Immature natural killer cell (primary cell): ENCODE measurements around the gene TRIM28. TPM values are rescaled to one million over a fixed set of nuclear protein-coding genes. Genes with fewer than 3 reads are reported as not detected.
A peak's percentile ranks its signal among the peaks of the same experiment; 100 is the strongest.
"Not testable (repeated sequence)": the region's sequence is repeated elsewhere in the genome, so short reads cannot be mapped to it uniquely, and the experiment has no call there.

Source experiments
- DNase-seq, 3 donors: peaks; one replicate each; pipeline ENCODE4 v3.0.0; 2022; ENCODE audit warnings: mixed read lengths in 1 of 3
- H3K27ac Mint-ChIP-seq, 6 donors: one replicate each; pipeline ENCODE4 v1.8.0; 2020; ENCODE audit warnings: mixed read lengths in 6 of 6, mild to moderate bottlenecking in 5 of 6, inconsistent platforms in 4 of 6, moderate library complexity in 3 of 6
- H3K27me3 Mint-ChIP-seq, 3 donors: one replicate each; pipeline ENCODE4 v1.8.0; 2020 to 2021; ENCODE audit warnings: low read depth in 3 of 3, mild to moderate bottlenecking in 3 of 3, mixed read lengths in 3 of 3, moderate library complexity in 3 of 3, inconsistent platforms in 1 of 3
- H3K36me3 Mint-ChIP-seq, 3 donors: one replicate each; pipeline ENCODE4 v1.8.0; 2020; ENCODE audit warnings: mixed read lengths in 3 of 3, inconsistent platforms in 2 of 3, mild to moderate bottlenecking in 2 of 3
- H3K4me1 Mint-ChIP-seq, 2 donors: one replicate each; pipeline ENCODE4 v1.8.0; 2020; ENCODE audit warnings: inconsistent platforms in 2 of 2, mild to moderate bottlenecking in 2 of 2, mixed read lengths in 2 of 2, moderate library complexity in 1 of 2
- H3K4me3 Mint-ChIP-seq, 5 donors: one replicate each; pipeline ENCODE4 v1.8.0; 2020; ENCODE audit warnings: mild to moderate bottlenecking in 5 of 5, mixed read lengths in 5 of 5, inconsistent platforms in 3 of 5, moderate library complexity in 3 of 5
- H3K9me3 Mint-ChIP-seq, 6 donors: one replicate each; pipeline ENCODE4 v1.8.0; 2020; ENCODE audit warnings: mild to moderate bottlenecking in 6 of 6, mixed read lengths in 6 of 6, inconsistent platforms in 4 of 6, moderate library complexity in 3 of 6
- polyA plus RNA-seq, 3 donors: library from polyadenylated mRNA; unstranded; fragments of 300-500 nt; fragmentation: Illumina TruSeq; gene quantifications; one replicate each; pipeline ENCODE4 v1.2.3, GENCODE V29; 2021

Gene TRIM28
- 10 to 100 TPM; 34.3 to 36.3 (median 35.7) TPM for polyA plus RNA-seq

- Mint-ChIP-seq H3K36me3 (peaks cover 4 to 14% (median 4%) of the 10 kb centered on the region in 3 donors), H3K27ac (peak within 1 kb of the TSS; percentile 96 to 100 (median 98)), H3K4me1 (peaks cover 33 to 37% of the 10 kb centered on the region in 2 donors), H3K27me3 (peaks cover 22 to 26% (median 26%) of the 10 kb centered on the region in 3 donors), H3K4me3 (peak within 1 kb of the TSS; percentile 90 to 98 (median 92)), H3K9me3 (no peaks in the 10 kb centered on the region)
- DNase-seq, result peak; percentile 100
Measured at GRCh38 chr19:58543826-58544590, at the start of gene TRIM28. TSS of gene TRIM28 (plus strand) at chr19:58544064. CDS start at chr19:58544758, 694 bp downstream.

- Mint-ChIP-seq H3K27me3 (peaks cover 7 to 12% (median 8%) of the 10 kb centered on the region in 3 donors), H3K36me3 (no peaks in the 10 kb centered on the region)
Measured at GRCh38 chr19:58497634-58498170, 46.2 kb upstream of the TRIM28 start.

GRCh38 chr19:58498316-58499020 lies 45.4 kb upstream of the TRIM28 start:
- peaks cover 7 to 12% (median 8%) of the 10 kb centered on the region in 3 donors for H3K27me3 Mint-ChIP-seq
- no peaks in the 10 kb centered on the region for H3K36me3 Mint-ChIP-seq
- H3K4me1 Mint-ChIP-seq, result peaks cover 15 to 21% of the 10 kb centered on the region in 2 donors
- peaks cover 0 to 6% (median 1%) of the 10 kb centered on the region in 6 donors for H3K9me3 Mint-ChIP-seq
- peak overlapping the region; percentile 89 to 96 (median 95) for H3K4me3 Mint-ChIP-seq
- peak overlapping the region; percentile 89 to 96 (median 94) for H3K27ac Mint-ChIP-seq
- no peak for DNase-seq

More at GRCh38 chr19:58497634-58498170, 46.2 kb upstream of the TRIM28 start:
- DNase-seq, result no peak
- Mint-ChIP-seq H3K9me3 (peaks cover 0 to 6% (median 1%) of the 10 kb centered on the region in 6 donors), H3K27ac (peak overlapping the region in 1 of 6 donors; percentile 28), H3K4me1 (peaks cover 15 to 21% of the 10 kb centered on the region in 2 donors), H3K4me3 (peak overlapping the region; percentile 29 to 89 (median 35))

- peak overlapping the region; percentile 89 to 96 (median 95) for H3K4me3 Mint-ChIP-seq
- peaks cover 7 to 12% (median 8%) of the 10 kb centered on the region in 3 donors for H3K27me3 Mint-ChIP-seq
- H3K4me1 Mint-ChIP-seq, result peaks cover 15 to 21% of the 10 kb centered on the region in 2 donors
- H3K27ac Mint-ChIP-seq, result peak overlapping the region; percentile 89 to 96 (median 94)
- DNase-seq, result peak; percentile 91 to 94 (median 92)
- H3K36me3 Mint-ChIP-seq, result no peaks in the 10 kb centered on the region
- peaks cover 0 to 6% (median 1%) of the 10 kb centered on the region in 6 donors for H3K9me3 Mint-ChIP-seq
Measured at GRCh38 chr19:58499021-58499927, 44.6 kb upstream of the TRIM28 start.

- H3K9me3 Mint-ChIP-seq, result peaks cover 0 to 6% (median 1%) of the 10 kb centered on the region in 6 donors
- peak overlapping the region in 4 of 6 donors; percentile 89 to 96 (median 94) for H3K27ac Mint-ChIP-seq
- no peak for DNase-seq
- H3K36me3 Mint-ChIP-seq, result no peaks in the 10 kb centered on the region
- peaks cover 7 to 12% (median 8%) of the 10 kb centered on the region in 3 donors for H3K27me3 Mint-ChIP-seq
- peaks cover 15 to 21% of the 10 kb centered on the region in 2 donors for H3K4me1 Mint-ChIP-seq
- peak overlapping the region in 1 of 5 donors; percentile 38 for H3K4me3 Mint-ChIP-seq
Measured at GRCh38 chr19:58500242-58500641, 43.6 kb upstream of the TRIM28 start.

- not testable (repeated sequence) for H3K4me3 Mint-ChIP-seq, DNase-seq, H3K36me3 Mint-ChIP-seq, H3K27me3 Mint-ChIP-seq, H3K4me1 Mint-ChIP-seq, H3K27ac Mint-ChIP-seq
- peaks cover 5 to 15% (median 11%) of the 10 kb centered on the region in 6 donors for H3K9me3 Mint-ChIP-seq
Measured at GRCh38 chr19:58507602-58508223, 36.2 kb upstream of the TRIM28 start.

- peaks cover 5 to 15% (median 11%) of the 10 kb centered on the region in 6 donors for H3K9me3 Mint-ChIP-seq
- H3K4me1 Mint-ChIP-seq, result peaks cover 5 to 7% of the 10 kb centered on the region in 2 donors
- H3K4me3 Mint-ChIP-seq, result no peak overlapping the region
- no peak overlapping the region for H3K27ac Mint-ChIP-seq
- H3K36me3 Mint-ChIP-seq, result peaks cover 0 to 6% (median 5%) of the 10 kb centered on the region in 3 donors
- no peak for DNase-seq
- peaks cover 0 to 7% (median under 1%) of the 10 kb centered on the region in 3 donors for H3K27me3 Mint-ChIP-seq
Measured at GRCh38 chr19:58509731-58510083, 34.2 kb upstream of the TRIM28 start.

GRCh38 chr19:58510084-58510862 lies 33.6 kb upstream of the TRIM28 start:
- H3K27me3 Mint-ChIP-seq, result peaks cover 0 to 7% (median 1%) of the 10 kb centered on the region in 3 donors
- H3K9me3 Mint-ChIP-seq, result peaks cover 5 to 15% (median 11%) of the 10 kb centered on the region in 6 donors
- no peak for DNase-seq
- peaks cover 5 to 9% of the 10 kb centered on the region in 2 donors for H3K4me1 Mint-ChIP-seq
- H3K36me3 Mint-ChIP-seq, result peaks cover 0 to 6% (median 5%) of the 10 kb centered on the region in 3 donors
- H3K27ac Mint-ChIP-seq, result no peak overlapping the region
- no peak overlapping the region for H3K4me3 Mint-ChIP-seq

- Mint-ChIP-seq H3K4me1 (peaks cover 5 to 15% of the 10 kb centered on the region in 2 donors), H3K9me3 (peaks cover 5 to 11% (median 9%) of the 10 kb centered on the region in 6 donors), H3K27me3 (peaks cover 0 to 8% (median 3%) of the 10 kb centered on the region in 3 donors), H3K36me3 (peaks cover 5 to 6% (median 5%) of the 10 kb centered on the region in 3 donors), H3K4me3 (no peak within 1 kb of the TSS), H3K27ac (no peak within 1 kb of the TSS)
- DNase-seq, result no peak
Measured at GRCh38 chr19:58511353-58512208, 32.3 kb upstream of the TRIM28 start, which contains the start of gene SLC27A5. TSS of gene SLC27A5 (minus strand) at chr19:58511992. CDS start at chr19:58511955, 37 bp downstream.

GRCh38 chr19:58513213-58513693 lies 30.6 kb upstream of the TRIM28 start:
- Mint-ChIP-seq H3K4me1 (peaks cover 10 to 22% of the 10 kb centered on the region in 2 donors), H3K9me3 (no peaks in the 10 kb centered on the region), H3K36me3 (peaks cover 0 to 5% (median 0%) of the 10 kb centered on the region in 3 donors), H3K27me3 (peaks cover 0 to 8% (median 3%) of the 10 kb centered on the region in 3 donors), H3K27ac (no peak overlapping the region), H3K4me3 (peak overlapping the region in 1 of 5 donors; percentile 17)
- DNase-seq, result no peak
